Neural crest cell (in vitro differentiated cells): ENCODE measurements around the gene PPARA. TPM values are rescaled to one million over a fixed set of nuclear protein-coding genes. Genes with fewer than 3 reads are reported as not detected.

Experiments
- DNase-seq: peaks from one replicate; pipeline ENCODE4 v3.0.0; 2021; ENCODE audit warnings: low read depth, mixed read lengths, low spot score
- H3K27ac Mint-ChIP-seq: one replicate; pipeline ENCODE4 v1.8.0; 2021; ENCODE audit warnings: mild to moderate bottlenecking, mixed read lengths; ENCODE audit not compliant: unreplicated experiment
- H3K27me3 Mint-ChIP-seq: 2 replicates; pipeline ENCODE4 v1.8.0; 2021; ENCODE audit warnings: low read depth, mild to moderate bottlenecking, mixed read lengths
- H3K36me3 Mint-ChIP-seq: 2 replicates; pipeline ENCODE4 v1.8.0; 2021; ENCODE audit warnings: low read depth, mild to moderate bottlenecking, mixed read lengths
- H3K4me1 Mint-ChIP-seq: 2 replicates; pipeline ENCODE4 v1.8.0; 2021; ENCODE audit warnings: mixed read lengths
- H3K4me3 Mint-ChIP-seq: one replicate; pipeline ENCODE4 v1.8.0; 2021; ENCODE audit warnings: mild to moderate bottlenecking, mixed read lengths
- H3K9me3 Mint-ChIP-seq: 2 replicates; pipeline ENCODE4 v1.8.0; 2021; ENCODE audit warnings: mixed read lengths
- CTCF ChIP-seq: fragments of 200-600 bp; sonication (generic); conservative IDR thresholded peaks from 2 replicates; pipeline ENCODE4 v1.5.0; 2021; ENCODE audit warnings: antibody characterized with exemption, mild to moderate bottlenecking
- total RNA-seq: library from RNA; stranded (reverse); gene quantifications from 2 replicates; pipeline ENCODE4 v1.2.1, GENCODE V29; 2021

PPARA gene
- total RNA-seq, 1 donor from 2014 or later: 15.6 TPM

DNA sequence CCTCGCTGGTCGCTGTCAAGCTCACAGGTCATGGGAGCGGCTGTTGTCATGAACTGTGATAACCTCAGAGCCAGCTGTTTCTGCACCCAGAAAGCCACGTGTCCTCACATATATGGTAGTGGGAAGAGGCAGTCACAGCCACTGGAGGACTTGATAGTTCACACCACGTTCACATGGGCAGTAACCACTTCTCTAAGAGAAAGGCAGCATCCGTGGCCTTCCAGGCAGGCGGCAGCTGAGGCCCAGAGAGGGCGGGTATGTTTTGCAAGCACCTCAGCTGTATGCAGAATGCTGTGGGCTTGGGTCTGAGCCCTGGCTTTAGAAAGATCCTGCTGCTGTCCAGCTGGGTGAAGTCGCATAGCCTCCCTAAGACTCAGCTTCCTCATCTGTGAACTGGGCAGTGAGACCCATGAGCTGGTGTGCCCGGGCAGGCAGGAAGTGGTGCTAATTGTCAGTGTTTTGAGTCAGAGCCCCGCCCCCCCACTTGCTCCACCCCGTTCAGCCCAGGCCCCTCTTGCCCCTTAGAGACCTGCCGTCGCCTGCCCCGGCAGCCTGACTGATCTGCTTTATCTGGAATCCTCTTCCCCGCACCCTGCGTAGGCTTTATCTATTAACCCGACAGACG, 130.8 kb downstream of the PPARA start:
- H3K4me3 Mint-ChIP-seq: no peak overlapping the region
- H3K9me3 Mint-ChIP-seq: no peaks in the 10 kb centered on the region
- H3K27me3 Mint-ChIP-seq: no peaks in the 10 kb centered on the region
- TF ChIP-seq CTCF: no peak
- peaks cover 10% of the 10 kb centered on the region for H3K36me3 Mint-ChIP-seq
- no peaks in the 10 kb centered on the region for H3K4me1 Mint-ChIP-seq
- DNase-seq: no peak
- no peak overlapping the region for H3K27ac Mint-ChIP-seq

- Mint-ChIP-seq H3K36me3 (peaks cover 10% of the 10 kb centered on the region), H3K4me1 (no peaks in the 10 kb centered on the region), H3K9me3 (no peaks in the 10 kb centered on the region), H3K27ac (no peak overlapping the region), H3K27me3 (no peaks in the 10 kb centered on the region), H3K4me3 (no peak overlapping the region)
- TF ChIP-seq CTCF: no peak
- no peak for DNase-seq
Measured at GRCh38 chr22:46281866-46282678, 131.7 kb downstream of the PPARA start.

- Mint-ChIP-seq H3K4me3 (no peak overlapping the region), H3K4me1 (no peaks in the 10 kb centered on the region), H3K36me3 (peaks cover 10% of the 10 kb centered on the region), H3K9me3 (no peaks in the 10 kb centered on the region), H3K27ac (no peak overlapping the region), H3K27me3 (no peaks in the 10 kb centered on the region)
- no peak for TF ChIP-seq CTCF
- no peak for DNase-seq
Measured at GRCh38 chr22:46286006-46286405, 135.7 kb downstream of the PPARA start.

DNA sequence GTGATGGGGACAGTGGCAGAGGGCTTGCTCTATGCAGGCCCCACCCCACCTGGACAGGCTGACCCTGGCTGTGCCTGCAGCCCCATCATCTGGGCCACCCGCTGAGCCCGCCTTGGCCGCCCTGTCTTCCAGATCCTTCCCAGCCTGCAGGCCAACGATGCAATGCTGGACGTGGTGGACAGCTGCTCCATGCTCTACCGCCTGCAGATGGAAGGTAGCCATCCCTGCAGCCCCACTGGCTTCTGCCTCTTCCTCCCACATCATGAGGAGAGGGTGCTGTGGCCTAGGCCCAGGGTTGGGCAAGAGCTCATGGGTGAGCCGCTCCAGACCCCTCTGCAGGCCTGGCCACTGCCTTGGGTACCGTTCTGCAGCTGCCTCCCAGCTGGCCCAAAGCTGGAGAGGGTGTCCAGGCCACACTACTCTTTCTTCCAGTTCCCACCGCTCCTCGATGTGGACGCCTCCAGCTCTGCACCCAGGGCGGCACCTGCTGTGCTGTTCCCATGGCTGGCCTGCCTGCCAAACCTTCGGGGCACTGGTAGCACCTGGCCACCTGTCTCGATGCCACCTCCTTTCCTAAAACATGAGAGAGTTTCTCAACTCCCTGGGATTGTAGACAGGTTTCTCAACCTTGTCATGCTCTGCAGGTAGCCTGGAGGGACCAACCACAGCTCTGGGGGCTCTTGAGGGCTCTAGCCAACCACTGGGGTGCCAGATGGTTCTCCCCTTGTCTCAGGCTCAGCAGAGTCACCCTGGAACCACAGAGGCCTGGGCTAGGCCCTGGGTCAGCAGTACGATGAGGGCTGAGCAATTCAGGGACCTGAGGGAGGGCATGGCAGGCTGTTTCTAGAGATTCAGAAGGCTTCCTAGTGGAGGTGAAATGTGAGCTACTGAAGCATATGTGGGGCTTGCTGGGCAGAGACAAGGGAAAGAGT, 136.9 kb downstream of the PPARA start:
- Mint-ChIP-seq H3K9me3 (no peaks in the 10 kb centered on the region), H3K27ac (no peak overlapping the region), H3K4me3 (no peak overlapping the region), H3K4me1 (no peaks in the 10 kb centered on the region), H3K36me3 (peaks cover 6% of the 10 kb centered on the region), H3K27me3 (no peaks in the 10 kb centered on the region)
- DNase-seq: no peak
- no peak for TF ChIP-seq CTCF

GRCh38 chr22:46287873-46288751, 137.8 kb downstream of the PPARA start:
- no peaks in the 10 kb centered on the region for H3K27me3 Mint-ChIP-seq
- H3K36me3 Mint-ChIP-seq: peaks cover 11% of the 10 kb centered on the region
- DNase-seq: no peak
- H3K9me3 Mint-ChIP-seq: no peaks in the 10 kb centered on the region
- no peak for TF ChIP-seq CTCF
- no peak overlapping the region for H3K4me3 Mint-ChIP-seq
- no peak overlapping the region for H3K27ac Mint-ChIP-seq
- no peaks in the 10 kb centered on the region for H3K4me1 Mint-ChIP-seq
